HG02610 (cell line): ENCODE results near the gene HRH4.

Experiments used
- ATAC-seq: cut with Tn5 transposase; IDR thresholded peaks from one replicate; pipeline ENCODE4 v1.9.1; 2021; ENCODE audit warnings: mild to moderate bottlenecking, moderate library complexity; ENCODE audit not compliant: unreplicated experiment

HRH4 gene

DNA sequence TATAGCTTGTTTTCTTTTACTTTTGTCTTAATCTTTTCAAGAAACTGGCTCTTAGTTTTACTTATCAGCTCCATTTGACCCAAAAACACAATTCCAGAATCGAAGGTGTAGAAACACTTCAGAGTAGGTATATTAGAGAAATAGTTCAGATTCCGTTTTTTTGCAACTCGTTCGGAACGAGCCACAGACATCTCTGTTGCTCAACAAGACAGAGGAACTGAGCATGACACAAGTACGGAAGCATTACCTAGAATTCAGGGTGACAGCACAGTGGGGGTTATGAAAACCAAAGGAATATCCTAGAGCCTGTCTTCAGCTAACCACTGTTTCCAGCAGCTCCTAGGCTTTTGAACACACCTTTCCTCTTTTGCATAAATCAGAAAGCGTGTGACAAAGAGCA, 5.0 kb downstream of the HRH4 start:
- ATAC-seq = no peak

DNA sequence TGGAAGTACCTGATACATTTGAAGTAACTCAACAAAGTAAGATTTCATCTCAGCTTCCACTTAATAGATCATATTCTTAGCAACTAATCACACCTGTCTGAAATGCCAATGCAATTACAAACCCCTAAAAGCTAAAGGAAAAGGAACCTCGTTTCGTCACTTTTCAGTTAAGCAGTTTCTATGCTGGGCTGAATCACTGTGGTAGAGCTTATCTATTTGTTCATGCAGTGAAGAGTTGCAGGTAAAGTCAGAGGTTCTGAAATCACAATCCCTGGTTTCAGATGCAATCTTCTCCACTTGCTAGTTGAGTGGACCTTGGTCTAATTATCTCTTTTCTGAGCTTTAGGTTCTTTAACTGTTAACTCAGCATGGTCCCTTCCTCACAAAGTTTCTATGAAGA, 6.3 kb downstream of the HRH4 start:
- ATAC-seq = no peak

DNA sequence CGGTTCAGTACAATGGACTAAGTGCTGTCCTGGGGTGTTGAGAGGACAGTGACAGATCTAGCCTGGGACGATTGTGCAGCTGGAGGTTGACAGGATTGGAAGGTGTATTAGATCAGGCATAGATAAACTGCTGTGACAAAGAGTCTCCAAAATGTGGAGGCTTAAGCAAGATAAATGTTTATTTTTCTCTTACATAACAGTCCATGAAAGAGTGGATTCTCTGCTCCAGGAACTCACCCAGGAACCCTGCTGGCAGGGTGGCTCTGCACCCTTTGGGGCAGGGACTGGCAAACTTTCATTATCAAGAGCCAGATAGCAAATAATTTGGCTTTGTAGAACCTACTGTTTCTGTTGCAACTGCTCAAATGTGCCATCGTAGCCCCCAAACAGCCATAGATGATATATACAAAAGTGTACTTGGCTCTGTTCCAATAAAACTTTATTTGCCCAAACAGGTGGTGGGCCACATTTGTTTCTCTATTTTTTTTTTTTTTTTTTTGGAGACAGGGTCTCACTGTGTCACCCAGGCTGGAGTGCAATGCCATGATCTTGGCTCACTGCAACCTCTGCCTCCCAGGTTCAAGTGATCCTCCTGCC, 9.7 kb downstream of the HRH4 start:
- no peak for ATAC-seq

DNA sequence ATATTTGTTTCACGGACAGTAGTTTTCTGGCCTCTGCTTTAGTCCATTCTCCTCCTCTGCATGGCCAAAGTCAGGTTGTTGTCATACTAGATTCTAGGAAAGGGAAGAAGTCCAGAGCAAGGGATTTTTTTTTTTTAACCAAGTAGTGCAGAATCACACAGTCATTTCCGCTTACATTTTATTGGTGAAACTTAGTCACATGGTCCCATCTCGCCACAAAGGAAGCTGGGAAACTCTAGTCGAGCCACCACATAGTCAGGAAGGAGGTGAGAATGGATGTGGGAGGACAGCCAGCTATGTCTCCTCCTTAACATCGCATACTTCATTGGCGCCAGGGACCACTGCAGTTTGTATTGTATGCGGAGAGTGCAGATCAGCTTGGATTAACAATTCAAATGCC, 10.4 kb downstream of the HRH4 start:
- ATAC-seq = no peak

DNA sequence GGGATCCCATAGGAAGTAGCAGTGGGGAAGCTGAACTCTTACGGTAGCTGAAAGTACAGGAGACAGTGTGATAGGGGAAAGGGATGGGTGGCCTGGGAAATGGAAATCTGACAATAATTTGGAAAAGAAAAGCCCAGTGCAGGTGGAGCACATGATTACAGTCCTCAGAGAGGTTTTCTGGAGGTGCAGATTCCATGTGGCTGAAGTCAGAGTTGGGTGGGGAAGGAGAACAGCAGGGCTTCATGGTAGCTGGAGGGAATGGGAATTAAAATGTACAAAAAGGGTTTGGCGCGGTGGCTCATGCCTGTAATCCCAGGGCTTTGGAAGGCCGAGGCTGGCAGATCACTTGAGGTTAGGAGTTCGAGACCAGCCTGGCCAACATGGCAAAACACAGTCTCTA, 12.2 kb downstream of the HRH4 start:
- ATAC-seq = no peak

DNA sequence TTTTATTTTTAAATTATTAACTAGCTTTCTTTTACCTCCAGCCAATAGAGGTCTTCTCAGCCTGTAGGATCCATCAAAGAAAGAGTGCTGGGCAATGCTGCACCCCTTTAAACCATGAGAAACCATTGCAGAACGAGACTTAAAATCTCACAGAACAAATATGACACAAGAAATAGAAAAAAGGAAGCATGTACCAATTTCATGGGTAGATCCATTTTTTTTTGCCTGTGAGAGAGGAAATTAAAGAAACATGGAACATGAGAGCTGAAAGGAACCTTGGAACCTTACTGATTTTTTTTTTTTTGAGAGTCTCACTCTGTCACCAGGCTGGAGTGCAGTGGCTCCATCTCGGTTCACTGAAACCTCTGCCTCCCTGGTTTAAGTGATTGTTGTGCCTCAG, 14.0 kb downstream of the HRH4 start:
- no peak for ATAC-seq

- ATAC-seq = no peak
Observed at GRCh38 chr18:24475926-24476589, 15.6 kb downstream of the HRH4 start.

DNA sequence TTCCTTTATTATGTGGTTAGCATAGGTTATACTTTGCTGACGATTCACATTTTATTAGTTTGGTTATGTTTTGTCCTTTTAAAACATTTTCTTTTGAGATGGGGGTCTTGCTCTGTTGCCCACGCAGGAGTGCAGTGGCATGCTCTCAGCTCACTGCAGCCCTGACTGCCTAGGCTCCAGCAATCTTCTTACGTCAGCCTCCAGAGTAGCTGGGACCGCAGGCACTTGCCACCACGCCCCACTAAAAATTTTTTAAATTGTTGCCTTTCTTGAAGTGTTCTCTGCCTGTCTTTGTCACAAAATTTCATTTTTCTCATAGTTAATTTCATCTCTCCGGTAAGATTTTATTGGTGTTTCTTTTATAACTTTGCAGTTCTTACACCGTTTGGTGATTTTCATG, 18.9 kb downstream of the HRH4 start:
- no peak for ATAC-seq

DNA sequence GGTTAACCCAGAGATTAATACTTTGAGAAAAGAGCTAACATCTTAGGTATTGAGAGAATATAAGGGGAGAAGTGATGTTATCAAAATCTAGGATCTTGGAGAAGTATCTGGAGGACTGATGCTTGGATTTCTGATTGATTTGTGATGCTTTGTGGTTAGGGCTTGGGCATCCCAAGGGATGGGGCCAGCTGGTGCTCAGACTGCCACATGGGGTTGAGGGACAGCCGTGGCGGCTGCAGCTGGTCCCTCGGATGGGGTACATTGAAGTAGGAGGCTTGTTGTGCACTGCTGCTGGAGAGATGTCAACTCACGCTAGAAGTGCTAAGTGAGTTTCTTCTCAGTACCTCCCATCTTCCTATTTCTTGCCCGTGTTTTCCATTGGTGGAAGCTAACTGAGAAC, 22.4 kb downstream of the HRH4 start:
- no peak for ATAC-seq

DNA sequence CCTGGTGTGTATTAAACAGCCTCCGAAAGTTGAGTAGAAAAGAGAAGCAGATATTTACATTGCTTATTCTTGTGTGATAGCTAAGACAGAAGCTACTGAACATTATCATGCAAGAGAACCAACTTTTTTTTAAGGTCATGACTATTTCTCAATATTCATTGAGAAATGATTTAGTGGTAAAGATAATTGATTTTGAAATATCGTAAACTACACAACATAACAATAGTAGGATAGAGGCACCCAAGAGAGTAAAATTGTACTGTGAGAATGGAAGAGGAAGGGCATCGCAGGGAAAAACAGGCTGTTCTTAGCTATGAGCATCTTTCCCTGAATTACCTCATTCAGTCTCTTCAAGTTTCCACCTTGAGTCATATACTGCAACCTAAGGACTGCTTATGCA, 25.2 kb downstream of the HRH4 start:
- no peak for ATAC-seq

- ATAC-seq = no peak
Observed at GRCh38 chr18:24486684-24487083, 26.2 kb downstream of the HRH4 start.

GRCh38 chr18:24488824-24489493, 28.5 kb downstream of the HRH4 start:
- no peak for ATAC-seq

- ATAC-seq = no peak
Observed at GRCh38 chr18:24490539-24490938, 30.1 kb downstream of the HRH4 start.

- ATAC-seq = peak; percentile 87
Observed at GRCh38 chr18:24491927-24492834, 31.7 kb downstream of the HRH4 start.

DNA sequence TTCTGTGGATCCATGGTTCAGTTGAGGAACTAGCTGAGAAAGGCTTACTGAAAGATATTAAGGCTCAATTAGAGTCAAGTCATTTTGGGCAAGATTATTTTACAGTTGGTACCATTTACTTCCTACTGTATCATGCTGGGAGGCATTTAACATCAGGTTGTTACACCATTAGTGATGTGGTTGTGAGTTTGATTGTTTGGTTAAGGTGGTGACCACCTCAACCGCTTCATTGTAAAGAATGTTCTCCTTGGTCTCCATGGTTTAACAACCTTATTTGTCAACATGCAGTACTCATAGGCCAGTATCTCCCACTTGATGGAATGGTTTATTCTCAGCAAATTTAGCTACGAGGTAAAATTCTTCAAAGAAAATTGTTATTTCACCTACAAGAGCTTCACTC, 34.1 kb downstream of the HRH4 start:
- ATAC-seq = no peak

DNA sequence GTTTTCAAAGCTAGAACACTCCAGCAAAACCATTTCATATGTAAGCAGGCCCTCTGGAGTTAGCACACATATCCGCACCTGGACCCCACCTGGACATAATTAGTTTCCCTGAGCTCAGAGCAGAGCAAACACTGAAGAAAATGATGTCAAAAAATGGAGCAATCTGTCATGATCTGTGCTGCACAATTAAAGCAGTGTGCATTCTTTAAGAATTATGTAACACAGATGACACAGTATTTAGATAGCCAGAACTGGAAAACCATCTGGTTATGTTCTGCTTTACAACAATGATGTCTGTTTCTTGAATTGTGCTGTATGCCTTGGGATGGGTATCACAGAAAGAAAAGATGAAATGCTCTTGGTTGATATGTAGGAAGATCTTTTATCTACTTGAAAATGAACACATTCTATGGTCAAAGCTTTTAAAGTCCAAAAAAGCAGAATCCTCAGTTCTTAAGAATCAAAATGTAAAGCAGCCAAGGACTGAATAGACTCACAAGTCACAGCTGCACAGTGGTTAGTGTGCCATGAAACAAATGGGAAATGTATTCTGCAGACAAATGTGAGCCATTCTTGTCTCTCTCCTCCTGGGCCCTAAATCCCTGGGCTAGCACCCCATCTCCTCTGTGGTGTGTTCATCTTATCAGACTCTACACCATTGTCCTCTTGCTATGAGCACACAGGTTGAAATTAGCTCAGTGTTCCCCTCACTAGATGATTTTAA, 36.8 kb downstream of the HRH4 start:
- ATAC-seq = no peak

GRCh38 chr18:24499814-24500213, 39.4 kb downstream of the HRH4 start:
- ATAC-seq = no peak

DNA sequence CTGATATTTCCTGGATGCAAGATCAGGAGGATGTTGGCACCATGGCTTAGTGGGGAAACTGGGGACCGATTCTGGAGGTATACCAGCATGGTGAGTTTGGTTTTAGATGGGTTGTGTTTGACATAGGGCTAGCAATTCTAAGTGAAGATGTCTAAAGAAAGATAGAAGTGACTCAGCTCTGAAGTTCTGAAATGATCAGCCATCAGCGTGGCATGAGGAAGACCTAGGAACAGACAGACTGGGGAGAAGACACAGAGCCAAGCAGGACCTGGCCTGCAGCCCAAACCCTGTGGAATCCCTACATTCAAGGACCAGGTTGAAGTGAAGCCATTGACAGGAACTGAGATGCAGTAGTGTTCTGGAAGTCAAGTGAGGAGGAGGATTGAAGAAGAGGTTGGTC, 39.8 kb downstream of the HRH4 start:
- no peak for ATAC-seq

- ATAC-seq = no peak
Observed at GRCh38 chr18:24500766-24501165, 40.3 kb downstream of the HRH4 start.

GRCh38 chr18:24502667-24503523, 42.5 kb downstream of the HRH4 start:
- ATAC-seq = no peak
